Endothelial cell of umbilical vein (primary cell): ENCODE results near the gene NRXN3. TPM values are rescaled to one million over a fixed set of nuclear protein-coding genes. Genes with fewer than 3 reads are reported as not detected.

Experiments
- BruUV-seq: library from RNA; stranded (reverse); fragments of 400-500 nt; replicated peaks from 2 replicates; lab custom pipeline; 2021; lab: Mats Ljungman, UMichigan
- CTCF ChIA-PET: fragments of 300-600, 350-600 bp; sonication (Branson Sonifier 250); formaldehyde crosslinking; loops from one replicate; lab custom pipeline; 2021; ENCODE audit warnings: antibody characterized with exemption, inconsistent platforms; lab: Charles Lee
- POLR2A ChIA-PET: fragments of 300-600, 350-600 bp; sonication (Branson Sonifier 250); formaldehyde crosslinking; loops from one replicate; lab custom pipeline; 2021; ENCODE audit warnings: antibody characterized with exemption, inconsistent platforms; lab: Charles Lee
- DNase-seq: peaks from one replicate; pipeline ENCODE4 v3.0.0-alpha.2; 2011; ENCODE audit warnings: low read depth, low spot score
- FAIRE-seq: peaks from 2 replicates; lab custom pipeline; 2011; peaks lifted over from hg19 to GRCh38; lab: Jason Lieb, UNC
- H2AFZ ChIP-seq: 2 replicates; pipeline ENCODE4 v1.6.0; 2012; ENCODE audit warnings: low read depth, low read length, control low read depth, inconsistent platforms
- H3K27ac ChIP-seq: 2 replicates; pipeline ENCODE4 v1.5.1; 2011; ENCODE audit warnings: low read depth, mild to moderate bottlenecking, control low read depth, low read length, moderate library complexity; ENCODE audit not compliant: insufficient read depth
- H3K27me3 ChIP-seq, 2 experiments: 2 replicates each; pipeline versions ENCODE4 v1.6.0 to v1.6.1; 2011; ENCODE audit warnings: low read length in 2 of 2, mixed read lengths in 1 of 2; ENCODE audit not compliant: control insufficient read depth in 2 of 2, insufficient read depth in 2 of 2
- H3K36me3 ChIP-seq, 2 experiments: 2 replicates in 1 of 2; 3 replicates in 1 of 2; pipeline ENCODE4 v1.5.1; 2011; ENCODE audit warnings: low read length in 2 of 2, mild to moderate bottlenecking in 1 of 2, moderate library complexity in 1 of 2; ENCODE audit not compliant: control insufficient read depth in 2 of 2, insufficient read depth in 2 of 2; ENCODE audit errors: extremely low read depth in 1 of 2
- H3K4me1 ChIP-seq: 3 replicates; pipeline ENCODE4 v1.5.1; 2011; ENCODE audit warnings: mild to moderate bottlenecking, low read length; ENCODE audit not compliant: control insufficient read depth, insufficient read depth; ENCODE audit errors: extremely low read depth
- H3K4me2 ChIP-seq: 2 replicates; pipeline ENCODE4 v1.6.1; 2011; ENCODE audit warnings: low read length, control low read depth, mixed read lengths; ENCODE audit not compliant: insufficient read depth
- H3K4me3 ChIP-seq, 3 experiments: fragments of 200-600 bp in 1 of 3; sonication (generic), shearing (Covaris generic) in 1 of 3; replicated peaks in 1 of 3; 2 replicates each; pipeline ENCODE4 v1.5.1; 2011 to 2016; ENCODE audit warnings: control low read depth in 3 of 3, low read length in 3 of 3, mild to moderate bottlenecking in 2 of 3, inconsistent platforms in 1 of 3, low read depth in 1 of 3, moderate library complexity in 1 of 3; ENCODE audit not compliant: insufficient read depth in 1 of 3
- H3K79me2 ChIP-seq: 2 replicates; pipeline ENCODE4 v1.6.0; 2012; ENCODE audit warnings: low read length, inconsistent platforms; ENCODE audit not compliant: control insufficient read depth, insufficient read depth
- H3K9ac ChIP-seq: replicated peaks from 2 replicates; pipeline ENCODE3; 2011; ENCODE audit warnings: low read length, control low read depth; ENCODE audit not compliant: insufficient read depth; ENCODE audit errors: extremely low read depth
- H3K9me1 ChIP-seq: replicated peaks from 3 replicates; pipeline ENCODE4 v1.6.0; 2011; ENCODE audit warnings: mild to moderate bottlenecking, low read length; ENCODE audit not compliant: control insufficient read depth, insufficient read depth; ENCODE audit errors: extremely low read depth
- H3K9me3 ChIP-seq: replicated peaks from 2 replicates; pipeline ENCODE4 v1.5.1; 2012; ENCODE audit warnings: low read length, inconsistent platforms; ENCODE audit not compliant: control insufficient read depth, insufficient read depth
- H4K20me1 ChIP-seq: replicated peaks from 2 replicates; pipeline ENCODE3; 2011; ENCODE audit warnings: mild to moderate bottlenecking, low read length; ENCODE audit not compliant: control insufficient read depth, insufficient read depth; ENCODE audit errors: extremely low read depth
- EZH2 ChIP-seq: IDR thresholded peaks from 2 replicates; pipeline ENCODE4 v1.6.1; 2012; ENCODE audit warnings: borderline replicate concordance, low read depth, mild to moderate bottlenecking, moderate library complexity, low read length, inconsistent platforms; ENCODE audit not compliant: severe bottlenecking
- FOS ChIP-seq: IDR thresholded peaks from 2 replicates; pipeline ENCODE4 v1.6.1; 2011; ENCODE audit warnings: mild to moderate bottlenecking, low read length, moderate library complexity, borderline replicate concordance; ENCODE audit not compliant: insufficient read depth
- GATA2 ChIP-seq: IDR thresholded peaks from 2 replicates; pipeline ENCODE4 v1.7.0; 2011; ENCODE audit warnings: low read depth, mild to moderate bottlenecking, moderate library complexity, mixed read lengths, low read length; ENCODE audit not compliant: insufficient read length, insufficient read depth
- JUN ChIP-seq: IDR thresholded peaks from 2 replicates; pipeline ENCODE4 v1.6.1; 2011; ENCODE audit warnings: borderline replicate concordance, low read depth; ENCODE audit not compliant: insufficient read length, insufficient read depth
- MYC ChIP-seq: IDR thresholded peaks from one replicate; pipeline ENCODE4 v1.6.1; 2011; ENCODE audit warnings: mild to moderate bottlenecking, low read depth, low read length
- POLR2AphosphoS5 ChIP-seq: IDR thresholded peaks from 2 replicates; pipeline ENCODE4 v1.6.1; 2012; ENCODE audit warnings: low read depth, mild to moderate bottlenecking, control low read depth, low read length, moderate library complexity; ENCODE audit not compliant: insufficient read depth
- dilution Hi-C: fragments of 300-500 bp; cut with MboI; formaldehyde crosslinking; loops from one replicate; pipeline ENCODE4 v1.15.0; 2019; ENCODE audit warnings: low sequenced_read_pairs; ENCODE audit not compliant: extremely low pct_ligation_motif_present
- intact Hi-C: fragments of 100-400 bp; cut with micrococcal nuclease; formaldehyde crosslinking; loops from one replicate; pipeline ENCODE4 v1.10.0; 2022
- polyA plus RNA-seq, 4 experiments: library from polyadenylated mRNA; depleted of rRNA in 3 of 4; stranded (reverse) in 3 of 4; unstranded in 1 of 4; fragments of >200 nt; gene quantifications; 2 replicates each; pipeline versions ENCODE4 v1.2.1 to v1.2.3, GENCODE V29; 2011 to 2012; ENCODE audit warnings: missing spikeins in 1 of 4
- total RNA-seq: library from RNA; stranded (reverse); gene quantifications from 2 replicates; pipeline ENCODE4 v1.2.3, GENCODE V29; 2021

The NRXN3 gene
- total and polyA plus RNA-seq, 2 donors (not counting 3 experiments of a cell fraction or from before 2014, with no cell fraction given), result 0.72 to 4.2 TPM

GRCh38 chr14:78605025-78605762, 435.0 kb downstream of the NRXN3 start:
- dilution Hi-C loops, result no loop called here
- Histone ChIP-seq H4K20me1 (no peaks in the 10 kb centered on the region), H2AFZ (peak overlapping the region; percentile 12), H3K4me2 (peak overlapping the region; percentile 79), H3K27me3 (peaks cover 0 to 6% of the 10 kb centered on the region in 2 experiments), H3K36me3 (no peaks in the 10 kb centered on the region), H3K79me2 (no peaks in the 10 kb centered on the region), H3K9me1 (no peaks in the 10 kb centered on the region), H3K9ac (no peak overlapping the region), H3K9me3 (no peaks in the 10 kb centered on the region), H3K4me3 (no peak overlapping the region), H3K27ac (no peak overlapping the region), H3K4me1 (peaks cover 19% of the 10 kb centered on the region)
- DNase-seq, result no peak
- intact Hi-C loops, result no loop called here
- no peak for TF ChIP-seq MYC
- no peak for TF ChIP-seq FOS
- no peak for TF ChIP-seq EZH2
- no peak for TF ChIP-seq GATA2
- no peak for TF ChIP-seq POLR2AphosphoS5
- FAIRE-seq, result no peak
- BruUV-seq, result no TSS peak
- CTCF ChIA-PET, result interaction anchor here (1.0 to 2.1 kb wide), 6 partner anchors 8 to 39 kb away, joined by 3 to 18 read pairs (median 4); no protein-coding TSS in a partner anchor
- POLR2A ChIA-PET, result no interaction called here

- H3K36me3 ChIP-seq, result no peaks in the 10 kb centered on the region
- H3K27ac ChIP-seq, result peak overlapping the region; percentile 53
- no peaks in the 10 kb centered on the region for H4K20me1 ChIP-seq
- no TSS peak for BruUV-seq
- POLR2A ChIA-PET, result no interaction called here
- H3K79me2 ChIP-seq, result no peaks in the 10 kb centered on the region
- H3K4me3 ChIP-seq, result peak overlapping the region in 1 of 3 experiments; percentile 6
- CTCF ChIA-PET, result interaction anchor here (0.6 to 2.1 kb wide), 11 partner anchors 7 to 354 kb away, joined by 3 to 18 read pairs (median 3); no protein-coding TSS in a partner anchor
- intact Hi-C loops, result no loop called here
- H3K9ac ChIP-seq, result no peak overlapping the region
- H2AFZ ChIP-seq, result peak overlapping the region; percentile 22
- H3K4me1 ChIP-seq, result peaks cover 19% of the 10 kb centered on the region
- TF ChIP-seq FOS (peak; percentile 89), JUN (peak; percentile 63), POLR2AphosphoS5 (peak; percentile 44), MYC (no peak)
- no peaks in the 10 kb centered on the region for H3K9me1 ChIP-seq
- DNase-seq (peak; percentile 84), FAIRE-seq (peak; percentile 88)
- peak overlapping the region; percentile 79 for H3K4me2 ChIP-seq
- dilution Hi-C loops, result no loop called here
- H3K9me3 ChIP-seq, result no peaks in the 10 kb centered on the region
- no peaks in the 10 kb centered on the region for H3K27me3 ChIP-seq
These were observed 435.8 kb downstream of the NRXN3 start for GRCh38 chr14:78605897-78606500.
